Prostate gland (tissue), 2 donors: ENCODE data around the gene CAB39.

Experiments used
- POLR2A ChIP-seq: fragments of 450-650 bp; IDR thresholded peaks from one replicate; pipeline ENCODE4 v1.6.1; 2016; ENCODE audit warnings: antibody characterized with exemption, mild to moderate bottlenecking
- POLR2AphosphoS5 ChIP-seq: sonication (generic); formaldehyde crosslinking; IDR thresholded peaks from one replicate; pipeline ENCODE4 v1.6.1; 2017; ENCODE audit warnings: antibody characterized with exemption
- TF ChIP-seq, protein P1 (sequence below), 4 experiments: fragments of 200-600 bp in 2 of 4; fragments of 450-650 bp in 2 of 4; sonication (generic) in 2 of 4; IDR thresholded peaks; 1 replicate in 3 of 4; 2 replicates in 1 of 4; pipeline ENCODE4 v1.5.1; 2016 to 2019; ENCODE audit warnings: antibody characterized with exemption in 4 of 4, mild to moderate bottlenecking in 2 of 4, moderate library complexity in 2 of 4

DNA sequence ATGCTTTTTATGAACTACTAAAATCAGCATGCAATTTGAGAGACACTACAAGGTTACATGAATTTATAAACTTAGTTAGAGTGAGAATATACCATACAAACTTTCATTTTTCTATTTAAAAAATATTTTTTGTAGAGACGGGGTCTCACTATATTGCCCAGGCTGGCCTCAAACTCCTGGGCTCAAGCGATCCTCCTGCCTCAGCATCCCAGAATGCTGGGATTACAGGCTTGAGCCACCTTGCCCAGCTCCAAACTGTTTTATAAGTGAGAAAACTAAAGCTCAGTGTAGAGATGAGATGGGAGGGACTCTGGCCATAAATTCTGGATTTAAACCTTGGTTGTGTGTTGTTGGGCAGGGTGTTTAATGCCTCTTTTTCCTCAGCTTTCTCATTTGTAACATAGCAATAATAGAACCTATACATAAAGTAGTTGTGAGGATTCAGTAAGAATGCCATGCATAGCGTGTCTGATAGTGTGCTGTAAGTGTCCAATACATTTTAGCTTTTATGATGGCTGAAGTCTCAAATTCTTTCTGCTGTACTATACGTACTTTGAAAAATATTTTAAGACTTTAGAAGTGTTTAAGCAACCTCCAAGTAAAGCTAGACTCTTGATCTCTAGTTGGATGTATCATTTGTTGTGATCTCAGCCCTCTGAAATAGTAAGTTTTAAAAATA is 9.7 kb downstream of the CAB39 start:
- no peak for TF ChIP-seq POLR2A
- TF ChIP-seq, protein P1, sequence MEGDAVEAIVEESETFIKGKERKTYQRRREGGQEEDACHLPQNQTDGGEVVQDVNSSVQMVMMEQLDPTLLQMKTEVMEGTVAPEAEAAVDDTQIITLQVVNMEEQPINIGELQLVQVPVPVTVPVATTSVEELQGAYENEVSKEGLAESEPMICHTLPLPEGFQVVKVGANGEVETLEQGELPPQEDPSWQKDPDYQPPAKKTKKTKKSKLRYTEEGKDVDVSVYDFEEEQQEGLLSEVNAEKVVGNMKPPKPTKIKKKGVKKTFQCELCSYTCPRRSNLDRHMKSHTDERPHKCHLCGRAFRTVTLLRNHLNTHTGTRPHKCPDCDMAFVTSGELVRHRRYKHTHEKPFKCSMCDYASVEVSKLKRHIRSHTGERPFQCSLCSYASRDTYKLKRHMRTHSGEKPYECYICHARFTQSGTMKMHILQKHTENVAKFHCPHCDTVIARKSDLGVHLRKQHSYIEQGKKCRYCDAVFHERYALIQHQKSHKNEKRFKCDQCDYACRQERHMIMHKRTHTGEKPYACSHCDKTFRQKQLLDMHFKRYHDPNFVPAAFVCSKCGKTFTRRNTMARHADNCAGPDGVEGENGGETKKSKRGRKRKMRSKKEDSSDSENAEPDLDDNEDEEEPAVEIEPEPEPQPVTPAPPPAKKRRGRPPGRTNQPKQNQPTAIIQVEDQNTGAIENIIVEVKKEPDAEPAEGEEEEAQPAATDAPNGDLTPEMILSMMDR (IDR thresholded peaks at IDR 0.05) = no peak
- TF ChIP-seq POLR2AphosphoS5 = no peak
